GM10847 (cell line): ENCODE results near the gene C4A.
"Not testable (repeated sequence)": the region's sequence is repeated elsewhere in the genome, so short reads cannot be mapped to it uniquely, and the experiment has no call there.

Source experiments
- POLR2A ChIP-seq: IDR thresholded peaks from 2 replicates; pipeline ENCODE4 v1.6.1; 2011; ENCODE audit not compliant: insufficient read length; ENCODE audit errors: extremely low read depth

C4A gene

DNA sequence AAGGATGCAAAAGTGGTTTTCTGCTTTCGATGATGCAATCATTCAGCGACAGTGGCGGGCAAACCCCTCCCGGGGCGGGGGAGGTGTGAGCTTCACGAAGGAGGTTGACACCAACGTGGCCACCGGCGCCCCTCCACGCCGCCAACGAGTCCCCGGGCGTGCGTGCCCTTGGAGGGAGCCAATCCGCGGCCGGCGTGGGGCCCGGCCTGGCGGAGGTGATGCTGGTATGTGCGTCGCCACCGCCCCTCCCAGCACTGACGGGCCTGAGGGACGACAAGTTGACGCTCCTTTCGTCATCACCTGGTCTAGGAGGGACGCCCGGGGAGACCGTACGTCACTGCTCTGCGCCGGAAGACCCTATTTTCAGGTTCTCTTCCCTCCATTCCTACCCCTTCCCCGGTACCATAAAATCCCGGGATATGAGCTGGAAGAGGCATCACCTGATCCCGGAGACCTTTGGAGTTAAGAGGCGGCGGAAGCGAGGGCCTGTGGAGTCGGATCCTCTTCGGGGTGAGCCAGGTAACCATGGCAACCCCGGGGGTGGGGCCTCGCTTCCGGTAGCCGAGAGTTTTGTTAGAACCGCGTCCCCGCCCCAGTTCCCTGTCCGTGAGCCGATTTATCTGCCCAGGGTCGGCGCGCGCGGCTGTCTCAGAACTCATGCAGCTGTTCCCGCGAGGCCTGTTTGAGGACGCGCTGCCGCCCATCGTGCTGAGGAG lies 9.7 kb upstream of the C4A start, which contains the start of gene DXO:
TSS of gene DXO (minus strand) at position 146 of the 716 bp plus-strand sequence. CDS start 463 bp downstream, outside the sequence.
- TF ChIP-seq POLR2A: peak; percentile 24

DNA sequence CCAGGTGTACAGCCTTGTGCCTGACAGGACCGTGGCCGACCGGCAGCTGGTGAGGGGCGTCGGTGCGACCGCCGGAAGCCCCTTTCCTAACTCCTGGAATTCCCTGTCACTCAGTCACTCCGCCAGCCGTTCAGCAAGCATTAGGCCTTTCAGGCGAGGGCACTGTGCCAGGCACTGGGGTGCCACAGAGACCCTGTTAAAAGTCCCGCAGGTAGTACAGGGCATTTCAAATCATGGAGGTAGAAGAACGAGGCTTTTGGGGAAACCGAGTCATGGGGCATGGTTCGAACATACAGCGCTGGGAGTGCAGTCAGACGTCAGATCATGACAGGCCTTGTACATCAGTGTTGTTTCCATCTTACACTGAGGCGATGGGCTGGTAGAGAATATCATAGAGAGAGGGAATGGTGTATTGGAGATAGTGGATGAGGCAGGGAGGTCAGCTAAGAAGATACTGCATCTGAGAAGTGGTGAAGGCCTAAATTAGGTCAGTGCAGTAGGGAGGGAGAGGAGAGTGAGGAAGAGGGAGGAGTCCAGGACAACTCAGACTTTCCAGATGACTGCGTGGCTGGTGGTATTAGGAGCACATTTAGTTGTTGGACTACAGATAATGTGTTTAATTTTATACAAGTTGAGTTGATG lies 9.0 kb upstream of the C4A start:
- TF ChIP-seq POLR2A: no peak

DNA sequence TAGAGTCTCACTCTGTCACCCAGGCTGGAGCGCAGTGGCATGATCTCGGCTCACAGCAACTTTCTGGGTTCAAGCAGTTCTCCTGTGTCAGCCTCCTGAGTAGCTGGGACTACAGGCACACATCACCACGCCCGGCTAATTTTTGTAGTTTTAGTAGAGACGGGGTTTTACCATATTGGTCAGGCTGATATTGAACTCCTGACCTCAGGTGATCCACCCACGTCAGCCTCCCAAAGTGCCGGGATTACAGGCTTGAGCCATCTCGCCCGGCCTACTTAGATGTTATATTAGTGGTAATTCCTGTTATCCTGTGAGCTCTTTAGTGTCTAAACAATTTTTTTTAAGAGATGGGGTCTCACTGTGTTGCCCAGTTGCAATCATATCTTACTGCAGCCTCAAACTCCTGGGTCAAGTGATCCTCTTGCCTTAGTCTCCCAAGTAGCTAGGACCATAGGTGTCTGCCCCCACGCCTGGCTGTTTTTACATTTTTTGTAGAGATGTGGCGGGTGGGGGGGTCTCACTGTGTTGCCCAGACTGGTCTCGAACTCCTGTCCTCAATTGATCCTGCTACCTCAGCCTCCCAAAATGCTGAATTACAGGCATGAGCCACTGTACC lies 3.9 kb upstream of the C4A start:
- TF ChIP-seq POLR2A: no peak

DNA sequence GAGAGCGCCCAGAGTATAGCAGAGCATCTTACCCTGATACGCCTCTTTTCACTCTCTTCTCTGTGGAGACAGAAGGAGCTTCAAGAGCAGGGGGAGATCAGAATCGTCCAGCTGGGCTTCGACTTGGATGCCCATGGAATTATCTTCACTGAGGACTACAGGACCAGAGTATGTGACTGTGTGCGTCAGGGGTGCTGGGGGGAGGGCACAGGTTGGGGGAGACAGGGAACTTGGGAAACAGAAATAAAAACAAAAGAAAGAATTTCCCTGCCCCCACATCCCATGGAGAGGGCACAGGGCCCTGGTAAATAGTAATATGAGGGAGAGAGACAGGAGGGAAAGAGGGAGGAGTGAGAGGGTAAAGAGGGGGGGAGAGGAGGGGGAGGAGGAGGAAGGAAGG lies 3.0 kb upstream of the C4A start:
- no peak for TF ChIP-seq POLR2A

DNA sequence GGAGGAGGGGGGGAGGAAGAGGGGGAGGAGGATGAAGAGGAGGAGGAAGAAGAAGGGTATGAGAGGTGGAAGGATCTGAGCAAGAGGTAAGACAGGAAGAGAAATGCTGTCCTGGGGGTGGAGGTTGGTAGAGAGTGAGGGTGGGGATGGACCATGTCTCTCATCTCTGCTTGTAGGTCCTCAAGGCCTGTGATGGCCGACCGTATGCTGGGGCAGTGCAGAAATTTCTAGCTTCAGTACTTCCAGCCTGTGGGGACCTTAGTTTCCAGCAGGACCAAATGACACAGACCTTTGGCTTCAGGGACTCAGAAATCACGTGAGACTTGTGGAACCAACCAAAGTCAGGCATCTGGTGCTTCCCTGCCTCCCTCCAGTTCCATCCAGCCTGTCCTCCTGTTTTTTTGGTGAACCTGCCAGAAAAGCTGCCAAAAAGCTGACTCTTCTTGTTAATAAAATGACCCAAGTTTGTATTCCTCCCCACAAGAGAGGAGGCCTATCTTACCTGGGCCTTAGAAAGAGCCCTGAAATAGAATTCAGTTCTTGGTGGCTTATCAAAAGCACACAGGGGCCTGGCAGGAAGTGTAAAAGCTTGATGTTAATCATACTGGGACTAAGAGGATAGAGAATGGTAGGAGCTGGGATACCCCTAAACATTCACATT lies 2.5 kb upstream of the C4A start:
- no peak for TF ChIP-seq POLR2A

DNA sequence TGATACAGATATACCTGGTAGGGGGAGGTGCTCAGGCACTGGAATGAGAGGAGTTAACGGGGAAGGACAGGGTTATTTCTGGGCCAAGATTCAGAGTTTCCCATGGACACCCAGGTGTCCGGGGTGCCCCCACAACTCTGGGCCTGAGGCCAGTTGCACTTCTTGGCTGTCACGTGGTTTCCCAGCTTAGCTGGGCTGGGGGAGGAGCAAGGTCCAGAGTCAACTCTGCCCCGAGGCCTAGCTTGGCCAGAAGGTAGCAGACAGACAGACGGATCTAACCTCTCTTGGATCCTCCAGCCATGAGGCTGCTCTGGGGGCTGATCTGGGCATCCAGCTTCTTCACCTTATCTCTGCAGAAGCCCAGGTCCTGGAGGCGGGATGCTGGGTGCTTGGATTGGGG lies 32.7 kb downstream of the C4A start, which contains the start of gene C4B:
TSS of gene C4B (plus strand) at position 249 of the 400 bp plus-strand sequence. CDS start at position 300, 51 bp downstream.
- TF ChIP-seq POLR2A: not testable (repeated sequence)

DNA sequence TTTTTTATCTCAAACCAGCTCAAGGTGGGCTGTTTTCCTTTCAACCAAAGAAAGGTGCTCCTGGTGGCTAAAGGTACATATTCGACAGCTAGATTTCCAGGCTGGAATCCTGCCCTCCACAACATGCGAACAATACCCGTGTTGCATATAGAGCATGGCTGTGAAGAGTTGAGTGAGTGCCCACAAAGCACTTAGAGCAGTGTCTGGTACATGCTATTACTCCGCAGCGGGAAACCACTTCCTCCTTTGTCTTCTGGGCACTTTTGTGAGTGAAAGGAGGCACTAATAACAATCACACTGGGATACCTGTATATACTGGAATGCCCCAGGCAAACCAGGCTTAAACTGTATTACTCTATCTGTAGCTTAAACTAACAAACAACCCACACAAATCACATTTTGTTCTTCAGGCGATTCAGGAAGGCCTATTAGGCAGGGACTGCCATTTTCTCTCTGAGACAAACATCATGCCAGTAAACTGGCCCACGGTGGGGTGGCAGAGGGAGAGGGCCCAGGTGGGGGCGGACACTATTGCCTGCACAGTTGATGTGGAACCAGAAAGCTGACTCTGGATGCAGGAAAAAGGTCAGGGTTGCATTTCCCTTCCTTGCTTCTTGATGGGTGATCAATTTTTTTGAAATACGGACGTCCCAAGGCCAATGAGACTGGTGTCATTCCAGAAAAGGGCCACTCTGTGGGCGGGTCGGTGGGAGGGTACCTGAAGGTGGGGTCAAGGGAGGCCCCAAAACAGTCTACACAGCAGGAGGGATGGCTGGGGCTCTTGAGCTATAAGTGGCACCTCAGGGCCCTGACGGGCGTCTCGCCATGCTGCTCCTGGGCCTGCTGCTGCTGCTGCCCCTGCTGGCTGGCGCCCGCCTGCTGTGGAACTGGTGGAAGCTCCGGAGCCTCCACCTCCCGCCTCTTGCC lies 56.0 kb downstream of the C4A start, which contains the start of gene CYP21A2:
TSS of gene CYP21A2 (plus strand) at position 818 of the 927 bp plus-strand sequence. CDS start at position 826, 8 bp downstream.
- TF ChIP-seq POLR2A: not testable (repeated sequence)

DNA sequence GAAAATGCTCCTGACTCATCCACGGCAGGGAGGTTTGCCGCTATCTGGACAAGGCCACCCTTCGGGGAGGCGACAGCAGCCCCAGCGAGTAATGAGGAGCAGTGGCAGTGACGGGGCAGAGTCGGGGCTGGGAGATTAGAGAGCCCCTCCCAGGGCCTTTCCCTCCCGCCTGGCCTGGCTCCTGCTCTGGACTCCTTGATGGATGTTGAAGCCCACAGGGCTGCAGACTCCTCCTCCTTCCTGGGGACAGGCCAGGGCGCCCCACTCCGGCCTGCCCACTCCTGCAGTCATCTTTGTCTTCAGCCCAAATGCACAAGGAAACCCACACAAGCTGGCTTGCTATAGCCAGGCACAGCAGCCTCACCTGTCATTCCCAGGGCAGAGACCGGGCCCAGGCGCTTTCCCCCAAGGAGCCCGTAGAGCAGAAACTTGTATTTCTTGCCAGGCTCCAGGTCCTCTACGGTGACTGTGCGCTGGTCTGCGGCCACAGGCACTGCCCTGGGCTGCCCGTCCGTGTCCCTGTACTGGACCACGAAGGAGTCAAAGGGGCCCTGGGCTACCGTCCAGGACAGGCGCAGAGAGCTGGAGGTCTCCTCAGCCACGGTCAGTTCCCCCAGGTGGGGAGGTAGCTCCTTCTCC lies 64.1 kb downstream of the C4A start:
- TF ChIP-seq POLR2A: no peak

DNA sequence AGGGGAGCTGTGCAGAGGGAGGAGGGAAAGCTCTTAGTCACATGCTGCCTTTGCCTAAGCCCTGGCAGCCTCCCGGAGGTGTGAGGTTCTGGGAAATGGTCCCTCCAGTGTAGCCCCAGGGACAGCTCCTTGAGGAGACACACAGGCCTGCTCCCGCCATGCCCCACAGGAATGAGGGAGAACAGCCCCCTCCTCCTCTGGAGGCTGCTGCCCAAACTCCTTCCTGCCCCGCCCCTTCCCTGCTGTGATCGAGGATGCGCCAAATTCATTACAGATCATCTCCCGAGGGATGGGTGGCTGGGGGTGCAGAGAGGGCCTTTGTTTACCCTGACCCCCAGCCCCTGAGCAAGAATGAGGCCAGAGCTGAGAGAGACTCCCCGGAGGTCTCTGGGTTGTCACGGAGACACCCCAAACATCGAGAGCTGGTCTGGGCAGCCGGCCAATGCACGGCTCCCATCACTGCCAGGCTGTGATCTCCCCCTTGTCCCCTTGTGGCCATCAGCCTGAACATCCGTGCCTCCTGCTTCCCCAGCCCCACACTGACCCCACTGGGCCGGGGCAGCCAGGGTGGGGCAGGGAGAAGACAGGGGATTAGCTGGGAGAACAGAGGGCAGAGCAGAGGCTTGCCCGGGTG lies 64.7 kb downstream of the C4A start:
- TF ChIP-seq POLR2A: no peak

DNA sequence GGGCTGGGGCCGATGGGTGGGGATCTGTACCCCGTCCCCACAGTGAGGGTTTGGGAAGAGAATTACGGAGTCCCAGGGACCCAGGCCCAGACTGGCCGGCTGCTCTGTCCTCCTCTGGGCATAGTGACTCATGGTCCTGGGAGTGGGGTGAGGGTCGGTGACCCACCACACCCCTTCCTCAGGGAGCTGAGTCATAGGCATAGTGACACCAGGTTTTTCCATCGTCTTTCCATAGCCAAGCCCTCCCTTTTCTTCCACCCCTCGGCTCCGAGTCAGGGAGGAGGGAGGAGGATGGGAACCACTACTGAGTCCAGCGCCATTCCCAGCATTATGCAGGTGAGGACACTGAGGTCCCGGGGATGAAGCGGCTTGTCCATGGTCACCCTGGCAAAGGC lies 65.2 kb downstream of the C4A start:
- TF ChIP-seq POLR2A: no peak

DNA sequence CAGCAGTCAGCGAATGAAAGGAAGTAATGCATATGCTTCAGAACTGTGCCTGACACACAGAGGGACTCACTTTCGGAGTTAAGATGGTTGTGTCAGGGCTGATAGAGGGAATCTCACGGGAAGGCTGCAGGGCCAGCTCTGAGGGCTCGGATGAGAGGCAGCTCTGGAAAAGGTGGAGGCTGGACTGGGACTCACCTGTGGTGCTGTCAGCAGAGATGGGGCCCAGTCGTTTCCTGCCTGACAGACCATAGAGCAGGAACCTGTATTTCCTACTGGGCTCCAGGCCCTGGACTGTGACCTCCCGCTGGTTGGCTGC lies 65.6 kb downstream of the C4A start:
- no peak for TF ChIP-seq POLR2A

DNA sequence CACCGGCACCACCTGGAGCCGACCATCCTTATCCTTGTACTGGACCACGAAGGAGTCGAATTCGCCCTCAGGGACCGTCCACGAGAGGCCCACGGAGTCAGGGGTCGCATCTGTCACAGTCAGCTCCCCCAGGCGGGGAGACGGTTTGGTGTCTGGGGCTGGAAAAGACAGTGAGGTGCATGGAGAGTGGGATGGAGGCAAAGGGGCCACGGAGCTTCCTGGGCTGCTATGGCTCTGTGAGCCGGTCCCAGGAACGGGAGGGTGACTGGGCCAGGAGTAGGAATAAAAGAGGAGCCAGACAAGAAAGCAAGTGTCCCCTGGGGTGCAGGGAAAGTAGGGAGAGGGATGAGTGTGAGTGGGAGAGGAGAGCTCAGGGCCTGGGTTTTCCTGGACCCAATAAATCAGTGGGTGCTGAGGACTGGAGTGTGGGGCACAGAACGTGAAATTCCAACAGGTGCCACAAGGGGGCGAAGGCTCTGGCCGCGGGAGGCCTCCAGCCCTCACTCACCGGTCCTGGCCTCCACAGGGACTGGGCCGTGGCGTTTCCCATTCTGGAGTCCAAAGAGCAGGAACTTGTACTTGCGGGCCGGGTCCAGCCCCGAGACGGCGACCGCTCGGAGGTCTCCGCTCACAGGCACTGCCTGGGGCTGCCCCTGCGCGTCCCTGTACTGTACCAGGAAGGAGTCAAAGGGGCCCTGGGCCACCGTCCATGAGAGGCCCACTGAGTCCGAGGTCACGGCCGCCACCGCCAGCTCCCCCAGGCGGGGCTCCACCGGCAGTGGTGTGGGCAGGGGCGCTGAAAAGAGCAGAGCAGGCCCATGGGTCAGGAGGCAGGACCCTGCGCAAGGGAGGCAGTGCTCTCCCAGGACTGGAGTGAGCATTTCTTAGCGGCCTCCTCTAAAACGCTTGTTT lies 66.3 kb downstream of the C4A start:
- no peak for TF ChIP-seq POLR2A

DNA sequence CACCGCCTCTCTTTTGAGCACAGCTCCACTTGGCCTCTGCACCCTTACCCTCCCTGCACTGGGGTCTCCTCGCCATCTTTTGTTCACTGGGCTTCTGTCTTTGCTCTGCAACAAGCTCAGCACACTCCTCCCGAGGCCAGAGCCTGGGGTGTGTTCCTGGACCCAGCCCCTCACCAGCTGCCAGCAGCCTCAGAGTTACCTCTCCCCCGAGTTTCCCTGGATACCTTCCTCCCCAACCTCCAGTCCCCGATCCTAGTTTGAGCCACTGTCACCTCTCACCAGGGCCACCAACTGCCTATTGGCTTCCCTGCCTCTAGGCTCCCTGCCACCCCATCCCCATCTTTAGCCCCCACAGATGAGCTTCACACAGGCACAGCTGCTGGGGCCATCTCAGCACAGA lies 68.7 kb downstream of the C4A start:
- no peak for TF ChIP-seq POLR2A
